ENCODE data around the gene CYP46A1.

CYP46A1 gene

GRCh38 chr14:99718031-99718810, 34.1 kb downstream of the CYP46A1 start:
- WGBS: 88% methylated on average over 13 of the region's 14 CpGs
- no peaks in the 10 kb centered on the region for H3K4me1 ChIP-seq (ENCODE audit: insufficient read depth, low read length)
- H3K36me3 ChIP-seq (ENCODE audit: insufficient read depth, low read length): no peaks in the 10 kb centered on the region
- no peak overlapping the region for H3K27ac ChIP-seq (ENCODE audit: low read depth, low read length)
- H3K9me3 ChIP-seq (ENCODE audit: insufficient read depth, low read depth, low read length): no peaks in the 10 kb centered on the region
- no peak overlapping the region for H3K9ac ChIP-seq (ENCODE audit: low read depth, low read length)
- no peaks in the 10 kb centered on the region for H3K27me3 ChIP-seq (ENCODE audit: insufficient read depth, low read length)
- H3K4me3 ChIP-seq (ENCODE audit: low read length): no peak overlapping the region

- Histone ChIP-seq H3K27me3 (ENCODE audit: insufficient read depth, low read length) (no peaks in the 10 kb centered on the region), H3K9me3 (ENCODE audit: insufficient read depth, low read depth, low read length) (no peaks in the 10 kb centered on the region), H3K4me1 (ENCODE audit: insufficient read depth, low read length) (no peaks in the 10 kb centered on the region), H3K36me3 (ENCODE audit: insufficient read depth, low read length) (no peaks in the 10 kb centered on the region), H3K27ac (ENCODE audit: low read depth, low read length) (no peak overlapping the region), H3K4me3 (ENCODE audit: low read length) (no peak overlapping the region), H3K9ac (ENCODE audit: low read depth, low read length) (no peak overlapping the region)
- WGBS: 94% methylated on average over 4 of the region's 5 CpGs
These were observed 34.7 kb downstream of the CYP46A1 start for GRCh38 chr14:99718811-99719192.

DNA sequence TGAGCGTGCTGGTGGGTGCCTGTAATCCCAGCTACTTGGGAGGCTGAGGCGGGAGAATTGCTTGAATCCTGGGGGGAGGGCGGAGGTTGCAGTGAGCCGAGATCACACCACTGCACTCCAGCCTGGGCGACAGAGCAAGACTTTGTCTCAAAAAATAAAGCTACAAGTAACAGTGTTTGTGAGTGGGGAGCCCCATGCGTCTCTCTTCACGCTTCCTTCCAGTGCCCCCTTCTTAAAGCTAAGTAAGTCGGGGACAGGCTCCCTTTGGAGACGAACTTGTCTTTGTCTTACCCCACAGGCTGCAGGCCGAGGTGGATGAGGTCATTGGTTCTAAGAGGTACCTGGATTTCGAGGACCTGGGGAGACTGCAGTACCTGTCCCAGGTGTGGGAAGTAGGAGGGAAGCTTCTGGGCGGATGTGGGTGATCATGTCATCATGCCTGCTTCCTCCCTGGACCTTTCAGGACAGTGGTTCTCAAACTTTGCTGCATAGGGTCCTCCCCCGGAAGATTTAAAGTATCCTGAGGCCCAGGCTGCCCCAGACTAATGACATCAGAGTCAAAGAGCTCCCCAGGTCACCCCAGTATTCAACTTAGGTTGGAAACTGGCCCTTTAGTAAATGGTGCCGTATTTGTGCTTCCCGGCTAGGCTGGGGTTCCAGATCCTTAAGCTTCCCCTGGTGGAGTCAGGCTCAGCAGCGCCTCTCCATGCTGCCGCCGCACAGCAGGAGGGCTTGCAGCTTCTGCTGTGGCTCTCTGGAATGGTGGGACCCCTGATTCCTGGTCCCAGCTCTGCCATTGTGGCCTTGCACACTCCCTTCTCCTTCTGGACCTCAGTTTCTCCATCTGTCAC, 37.1 kb downstream of the CYP46A1 start:
- WGBS: 88% methylated on average over 18 of the region's 18 CpGs
- Histone ChIP-seq H3K36me3 (ENCODE audit: insufficient read depth, low read length) (no peaks in the 10 kb centered on the region), H3K4me3 (ENCODE audit: low read length) (no peak overlapping the region), H3K27ac (ENCODE audit: low read depth, low read length) (no peak overlapping the region), H3K4me1 (ENCODE audit: insufficient read depth, low read length) (no peaks in the 10 kb centered on the region), H3K9ac (ENCODE audit: low read depth, low read length) (no peak overlapping the region), H3K27me3 (ENCODE audit: insufficient read depth, low read length) (no peaks in the 10 kb centered on the region), H3K9me3 (ENCODE audit: insufficient read depth, low read depth, low read length) (no peaks in the 10 kb centered on the region)

DNA sequence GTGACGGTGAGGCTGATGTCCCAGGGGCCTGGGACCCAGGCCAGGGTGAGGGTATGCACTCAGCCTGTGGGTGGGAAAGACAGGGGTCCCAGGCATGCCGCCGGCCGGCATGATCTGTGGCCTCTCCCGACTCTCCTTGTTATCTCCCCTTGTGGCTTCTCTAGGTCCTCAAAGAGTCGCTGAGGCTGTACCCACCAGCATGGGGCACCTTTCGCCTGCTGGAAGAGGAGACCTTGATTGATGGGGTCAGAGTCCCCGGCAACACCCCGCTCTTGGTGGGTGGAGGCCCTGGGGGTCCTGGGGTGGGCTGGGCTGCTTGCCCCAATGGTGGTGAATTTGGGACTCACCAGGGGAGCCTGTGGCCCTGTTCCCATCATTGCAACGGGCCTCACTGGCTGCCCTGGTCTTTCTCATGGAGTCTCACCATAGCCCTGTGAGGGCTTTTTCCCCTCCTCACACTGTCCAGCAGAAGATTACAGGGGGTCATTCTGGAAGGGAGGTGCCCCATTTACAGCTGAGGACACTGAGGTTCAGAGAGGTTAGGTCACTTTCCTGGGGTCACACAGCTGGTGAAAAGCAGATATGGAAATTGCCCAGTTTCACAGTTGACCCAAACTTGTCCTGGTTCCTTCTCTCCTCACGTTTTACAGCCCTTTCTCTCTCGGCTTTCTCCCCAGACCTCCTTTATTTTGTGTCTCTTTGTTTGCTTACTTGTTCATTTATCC, 37.9 kb downstream of the CYP46A1 start:
- WGBS: 92% methylated on average over 12 of the region's 12 CpGs
- Histone ChIP-seq H3K9me3 (ENCODE audit: insufficient read depth, low read depth, low read length) (no peaks in the 10 kb centered on the region), H3K27me3 (ENCODE audit: insufficient read depth, low read length) (no peaks in the 10 kb centered on the region), H3K4me3 (ENCODE audit: low read length) (no peak overlapping the region), H3K4me1 (ENCODE audit: insufficient read depth, low read length) (no peaks in the 10 kb centered on the region), H3K36me3 (ENCODE audit: insufficient read depth, low read length) (no peaks in the 10 kb centered on the region), H3K9ac (ENCODE audit: low read depth, low read length) (no peak overlapping the region), H3K27ac (ENCODE audit: low read depth, low read length) (no peak overlapping the region)

DNA sequence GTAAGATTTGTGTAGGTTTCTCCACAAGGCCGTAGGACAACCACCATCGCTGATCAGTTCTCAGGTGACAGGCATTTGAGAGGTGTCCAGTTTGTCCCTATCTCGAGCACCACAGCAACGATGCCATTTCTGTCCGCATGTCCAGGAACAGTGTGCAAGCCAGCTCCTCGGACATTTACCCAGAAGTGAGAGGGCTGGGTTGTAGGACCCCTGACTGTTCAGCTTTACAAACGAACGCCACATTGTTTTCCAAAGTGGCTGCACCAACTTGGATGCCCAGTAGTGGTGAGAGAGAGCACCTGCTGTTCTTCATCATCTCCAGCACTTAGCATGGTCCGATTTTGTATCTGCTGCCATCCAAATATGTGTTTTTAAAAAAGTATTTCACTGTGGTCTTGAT, 38.6 kb downstream of the CYP46A1 start:
- Histone ChIP-seq H3K36me3 (ENCODE audit: insufficient read depth, low read length) (no peaks in the 10 kb centered on the region), H3K27me3 (ENCODE audit: insufficient read depth, low read length) (no peaks in the 10 kb centered on the region), H3K9me3 (ENCODE audit: insufficient read depth, low read depth, low read length) (no peaks in the 10 kb centered on the region), H3K4me3 (ENCODE audit: low read length) (no peak overlapping the region), H3K27ac (ENCODE audit: low read depth, low read length) (no peak overlapping the region), H3K9ac (ENCODE audit: low read depth, low read length) (no peak overlapping the region), H3K4me1 (ENCODE audit: insufficient read depth, low read length) (no peaks in the 10 kb centered on the region)
- 94% methylated on average over 9 of the region's 9 CpGs for WGBS

- Histone ChIP-seq H3K4me1 (ENCODE audit: insufficient read depth, low read length) (no peaks in the 10 kb centered on the region), H3K9me3 (ENCODE audit: insufficient read depth, low read depth, low read length) (no peaks in the 10 kb centered on the region), H3K27me3 (ENCODE audit: insufficient read depth, low read length) (no peaks in the 10 kb centered on the region), H3K36me3 (ENCODE audit: insufficient read depth, low read length) (no peaks in the 10 kb centered on the region), H3K4me3 (ENCODE audit: low read length) (no peak overlapping the region), H3K9ac (ENCODE audit: low read depth, low read length) (no peak overlapping the region), H3K27ac (ENCODE audit: low read depth, low read length) (no peak overlapping the region)
- 94% methylated on average over 5 of the region's 5 CpGs for WGBS
These were observed 40.2 kb downstream of the CYP46A1 start for GRCh38 chr14:99724196-99724891.

DNA sequence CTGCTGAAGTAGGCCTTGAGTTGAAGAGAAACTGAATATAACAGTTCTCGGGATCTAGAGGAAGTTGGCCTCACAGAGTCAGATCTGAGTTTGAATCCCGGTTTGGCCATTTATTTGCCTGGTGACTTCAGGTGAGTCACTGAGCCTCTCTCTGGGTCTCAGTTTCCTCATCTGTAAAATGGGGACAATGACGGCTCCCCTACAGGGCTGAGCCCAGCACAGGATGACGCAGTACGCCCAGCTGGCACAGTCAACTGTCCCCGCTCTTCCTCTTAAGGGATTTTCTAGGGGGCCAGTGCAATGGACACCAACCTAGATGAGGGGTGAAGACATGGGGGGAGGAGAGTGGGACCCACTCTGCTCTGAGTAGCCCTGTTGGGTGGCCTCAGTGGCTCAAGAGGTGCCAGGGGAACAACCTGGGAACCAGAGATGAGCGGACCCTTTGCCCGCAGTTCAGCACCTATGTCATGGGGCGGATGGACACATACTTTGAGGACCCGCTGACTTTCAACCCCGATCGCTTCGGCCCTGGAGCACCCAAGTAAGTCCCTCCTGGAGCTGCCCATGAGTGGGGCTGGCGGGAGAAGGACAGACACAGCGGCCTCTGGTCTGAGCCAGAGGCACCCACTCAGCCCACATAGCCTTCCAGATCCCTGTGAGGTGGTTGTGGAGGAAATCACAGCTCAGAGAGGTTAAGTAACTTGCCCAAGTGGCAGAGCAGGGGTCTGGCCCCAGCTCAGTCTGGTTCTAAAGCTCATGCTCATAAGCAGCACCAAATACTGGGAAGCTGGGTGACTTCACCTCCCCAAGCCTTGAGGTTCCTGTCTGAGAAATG, 41.1 kb downstream of the CYP46A1 start:
- no peak overlapping the region for H3K9ac ChIP-seq (ENCODE audit: low read depth, low read length)
- H3K4me1 ChIP-seq (ENCODE audit: insufficient read depth, low read length): no peaks in the 10 kb centered on the region
- no peaks in the 10 kb centered on the region for H3K9me3 ChIP-seq (ENCODE audit: insufficient read depth, low read depth, low read length)
- 95% methylated on average over 15 of the region's 15 CpGs for WGBS
- no peak overlapping the region for H3K4me3 ChIP-seq (ENCODE audit: low read length)
- H3K36me3 ChIP-seq (ENCODE audit: insufficient read depth, low read length): no peaks in the 10 kb centered on the region
- no peaks in the 10 kb centered on the region for H3K27me3 ChIP-seq (ENCODE audit: insufficient read depth, low read length)
- no peak overlapping the region for H3K27ac ChIP-seq (ENCODE audit: low read depth, low read length)

DNA sequence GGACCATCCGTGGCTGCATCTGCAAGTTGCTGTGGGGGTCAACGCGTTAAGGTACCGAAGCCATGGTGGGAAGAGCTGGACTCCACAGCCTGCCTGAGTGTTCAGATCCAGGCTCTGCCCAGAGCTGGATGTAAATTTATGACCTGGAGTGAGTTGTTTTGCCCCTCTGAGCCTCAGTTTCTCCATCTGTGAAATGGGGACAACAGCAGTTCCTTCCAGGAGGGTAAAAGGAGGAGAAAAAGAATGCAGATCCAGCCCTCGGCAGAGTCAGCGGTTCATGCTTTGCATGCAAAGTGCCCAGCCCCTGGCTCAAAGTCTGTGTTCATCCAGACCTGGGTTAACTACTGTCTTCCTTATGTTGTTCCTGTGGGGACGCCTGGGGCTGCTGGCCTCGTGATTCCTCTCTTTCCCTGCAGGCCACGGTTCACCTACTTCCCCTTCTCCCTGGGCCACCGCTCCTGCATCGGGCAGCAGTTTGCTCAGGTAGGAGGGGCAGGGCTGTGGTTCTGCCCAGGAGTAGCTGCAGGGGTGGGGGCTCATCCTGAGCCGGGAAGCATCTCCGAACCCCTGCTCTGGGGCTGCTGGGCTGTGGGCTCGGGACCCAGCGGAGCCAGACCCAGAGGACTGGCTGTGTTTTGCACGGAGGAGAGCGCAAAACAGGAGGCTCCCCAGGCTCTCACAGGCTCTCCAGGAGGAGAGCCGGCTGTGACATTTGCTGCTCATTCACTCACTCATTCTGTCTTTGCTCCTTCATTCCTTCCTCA, 41.9 kb downstream of the CYP46A1 start:
- WGBS: 69% methylated on average over 18 of the region's 18 CpGs
- no peaks in the 10 kb centered on the region for H3K27me3 ChIP-seq (ENCODE audit: insufficient read depth, low read length)
- H3K4me1 ChIP-seq (ENCODE audit: insufficient read depth, low read length): peaks cover 5% of the 10 kb centered on the region
- H3K9me3 ChIP-seq (ENCODE audit: insufficient read depth, low read depth, low read length): no peaks in the 10 kb centered on the region
- H3K36me3 ChIP-seq (ENCODE audit: insufficient read depth, low read length): no peaks in the 10 kb centered on the region
- no peak overlapping the region for H3K27ac ChIP-seq (ENCODE audit: low read depth, low read length)
- no peak overlapping the region for H3K9ac ChIP-seq (ENCODE audit: low read depth, low read length)
- no peak overlapping the region for H3K4me3 ChIP-seq (ENCODE audit: low read length)

GRCh38 chr14:99726538-99727095, 42.5 kb downstream of the CYP46A1 start:
- no peaks in the 10 kb centered on the region for H3K27me3 ChIP-seq (ENCODE audit: insufficient read depth, low read length)
- H3K27ac ChIP-seq (ENCODE audit: low read depth, low read length): no peak overlapping the region
- no peak overlapping the region for H3K9ac ChIP-seq (ENCODE audit: low read depth, low read length)
- no peaks in the 10 kb centered on the region for H3K9me3 ChIP-seq (ENCODE audit: insufficient read depth, low read depth, low read length)
- 84% methylated on average over 26 of the region's 26 CpGs for WGBS
- H3K4me1 ChIP-seq (ENCODE audit: insufficient read depth, low read length): peaks cover 6% of the 10 kb centered on the region
- no peaks in the 10 kb centered on the region for H3K36me3 ChIP-seq (ENCODE audit: insufficient read depth, low read length)
- H3K4me3 ChIP-seq (ENCODE audit: low read length): no peak overlapping the region
